Measurements from ENCODE around the gene KRT32. TPM values are rescaled to one million over a fixed set of nuclear protein-coding genes. Genes with fewer than 3 reads are reported as not detected.

Gene KRT32
- not detected in 2 replicates for total RNA-seq

GRCh38 chr17:41466988-41467387 lies at the start of gene KRT32:
TSS of gene KRT32 (minus strand) at chr17:41467386. CDS start at chr17:41467325, 61 bp downstream.

DNA sequence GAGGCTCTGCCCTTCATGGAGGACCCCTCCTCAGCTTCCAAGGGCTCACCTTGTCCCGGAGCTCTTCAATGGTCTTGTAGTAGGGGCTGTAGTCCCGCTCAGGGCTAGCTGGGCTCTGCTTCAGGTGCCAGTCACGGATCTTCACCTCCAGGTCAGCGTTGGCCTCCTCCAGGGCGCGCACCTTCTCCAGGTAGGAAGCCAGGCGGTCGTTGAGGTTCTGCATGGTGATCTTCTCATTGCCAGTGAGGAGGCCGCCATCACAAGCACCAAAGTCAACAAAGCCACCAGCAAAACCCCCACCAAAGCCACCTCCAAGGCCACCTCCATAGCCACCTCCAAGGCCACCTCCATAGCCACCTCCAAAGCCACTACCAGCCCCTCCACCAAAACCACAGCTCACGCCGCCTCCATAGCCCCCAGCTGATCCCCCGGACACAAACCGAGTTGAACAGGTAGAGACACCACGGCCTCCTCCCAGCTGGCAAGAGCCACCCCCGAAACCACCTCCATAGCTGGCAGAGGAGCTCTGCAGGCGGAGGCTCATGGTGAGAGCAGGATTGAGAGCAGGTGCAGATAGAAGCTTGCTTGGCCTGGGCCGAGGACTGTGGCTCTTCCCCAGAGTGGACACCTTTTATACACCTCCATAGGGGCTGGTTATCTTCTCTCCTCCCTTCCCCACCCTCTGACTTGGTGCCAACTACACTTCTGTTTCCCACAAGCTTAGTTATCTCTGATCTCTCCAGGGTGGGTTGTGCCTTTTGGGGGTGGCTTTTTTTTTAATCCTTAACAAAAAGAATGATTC lies 38.0 kb upstream of the KRT32 start, which contains the start of gene KRT13:
Gene KRT13, minus strand, starts transcription at position 606 of the 802 bp plus-strand sequence. Its CDS starts 62 bp downstream, at position 544.

GRCh38 chr17:41489531-41489930 lies 22.3 kb upstream of the KRT32 start, which contains the start of gene KRT36:
TSS of gene KRT36 (minus strand) at chr17:41489910. CDS start at chr17:41489864, 46 bp downstream.

DNA sequence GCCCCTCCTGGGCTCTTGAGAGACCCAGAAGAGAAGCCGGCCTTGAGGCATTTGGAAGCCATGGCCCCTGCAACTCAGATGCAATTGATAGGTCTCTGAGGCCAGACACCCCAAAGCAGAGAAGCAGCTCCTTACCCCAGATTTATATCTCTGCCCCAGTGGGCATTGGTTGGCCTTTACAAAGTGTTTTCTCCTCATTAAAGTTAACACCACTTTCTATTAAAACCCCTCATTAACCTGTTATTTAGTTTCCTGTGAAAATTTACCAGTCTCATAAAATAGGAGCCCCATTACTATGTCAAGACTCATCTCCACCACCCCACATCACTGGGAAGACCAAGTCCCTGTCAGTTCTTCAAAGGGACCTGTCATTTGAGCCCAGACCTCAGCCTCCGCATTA lies 13.8 kb upstream of the KRT32 start, which contains the start of gene KRT35:
Gene KRT35, minus strand, starts transcription at position 116 of the 400 bp plus-strand sequence. Its CDS starts 54 bp downstream, at position 62.

GRCh38 chr17:41440531-41441033 lies 26.6 kb downstream of the KRT32 start, which contains the start of gene KRT38:
TSS of gene KRT38 (minus strand) at chr17:41440983. CDS start at chr17:41440921, 62 bp downstream.

GRCh38 chr17:41424111-41424635 lies 43.0 kb downstream of the KRT32 start, which contains the start of gene KRT37:
TSS of gene KRT37 (minus strand) at chr17:41424585. CDS start at chr17:41424523, 62 bp downstream.

Other genes starting within 250 kb of the KRT32 start
- gene KRTAP9-2, start 240.7 kb downstream of the KRT32 start, total RNA-seq = not detected in 2 replicates
- not detected in 2 replicates for gene KRTAP9-3, start 234.9 kb downstream of the KRT32 start, total RNA-seq
- not detected in 2 replicates for gene KRTAP9-8, start 229.4 kb downstream of the KRT32 start, total RNA-seq
- not detected in 2 replicates for gene KRTAP9-4, start 217.7 kb downstream of the KRT32 start, total RNA-seq
- gene KRTAP9-9, start 212.0 kb downstream of the KRT32 start, total RNA-seq = not detected in 2 replicates
- not detected in 2 replicates for gene KRTAP9-6, start 202.0 kb downstream of the KRT32 start, total RNA-seq
- gene KRTAP9-7, start 191.7 kb downstream of the KRT32 start, total RNA-seq = not detected in 2 replicates
- gene KRTAP29-1, start 164.5 kb downstream of the KRT32 start, total RNA-seq = not detected in 2 replicates
- not detected in 2 replicates for gene KRTAP16-1, start 158.1 kb downstream of the KRT32 start, total RNA-seq
- not detected in 2 replicates for gene KRTAP17-1, start 151.7 kb downstream of the KRT32 start, total RNA-seq
- not detected in 2 replicates for gene KRT33A, start 116.6 kb downstream of the KRT32 start, total RNA-seq
- gene KRT33B, start 97.6 kb downstream of the KRT32 start, total RNA-seq = not detected in 2 replicates
- gene KRT34, start 85.1 kb downstream of the KRT32 start, total RNA-seq = not detected in 2 replicates
- gene KRT31, start 69.8 kb downstream of the KRT32 start, total RNA-seq = not detected in 2 replicates
- not detected in 2 replicates for gene KRT37, start 42.8 kb downstream of the KRT32 start, total RNA-seq
- gene KRT38, start 26.4 kb downstream of the KRT32 start, total RNA-seq = not detected in 2 replicates
- 0.09 TPM in 1 of 2 replicates, not detected in the other for gene KRT35, start 13.8 kb upstream of the KRT32 start, total RNA-seq
- under 0.01 TPM in 1 of 2 replicates, not detected in the other for gene KRT36, start 22.5 kb upstream of the KRT32 start, total RNA-seq
- gene KRT13, start 38.2 kb upstream of the KRT32 start, total RNA-seq = not detected in 2 replicates
- gene KRT15, start 51.5 kb upstream of the KRT32 start, total RNA-seq = 0.56 and 1.8 TPM in 2 replicates
- gene KRT19, start 60.9 kb upstream of the KRT32 start, total RNA-seq = 144 and 171 TPM in 2 replicates
- not detected in 2 replicates for gene KRT9, start 104.7 kb upstream of the KRT32 start, total RNA-seq
- 0.19 TPM in 1 of 2 replicates, not detected in the other for gene KRT14, start 119.5 kb upstream of the KRT32 start, total RNA-seq
- 0.09 TPM in 1 of 2 replicates, not detected in the other for gene KRT16, start 145.4 kb upstream of the KRT32 start, total RNA-seq
- gene KRT17, start 157.2 kb upstream of the KRT32 start, total RNA-seq = 2.2 and 2.4 TPM in 2 replicates
- 68.4 and 86.9 TPM in 2 replicates for gene EIF1, start 221.5 kb upstream of the KRT32 start, total RNA-seq
- gene GAST, start 244.9 kb upstream of the KRT32 start, total RNA-seq = not detected in 2 replicates